ENCODE data around the gene PTGFRN.

Gene PTGFRN

GRCh38 chr1:116961606-116962005 lies 51.9 kb downstream of the PTGFRN start:
- WGBS, 2 donors (ENCODE audit: extremely low coverage in 2 of 2, insufficient read length in 2 of 2, insufficient replicate concordance in 1 of 2), result no CpG with 5 or more reads among the region's 6 CpGs
- Histone ChIP-seq H3K36me3 (replicated peaks in 1 of 2; ENCODE audit: control insufficient read depth in 2 of 2, insufficient read depth in 2 of 2, low read length in 2 of 2) (peaks cover 10 to 71% of the 10 kb centered on the region in 2 donors), H3K14ac (ENCODE audit: low read length) (no peak overlapping the region), H3K23ac (ENCODE audit: low read depth, low read length, poor library complexity) (no peak overlapping the region), H2BK5ac (ENCODE audit: low read length) (no peak overlapping the region), H3K18ac (ENCODE audit: low read length) (no peak overlapping the region), H3K9me3 (replicated peaks in 1 of 2; ENCODE audit: control insufficient read depth in 2 of 2, insufficient read depth in 1 of 2, low read depth in 1 of 2, low read length in 2 of 2) (no peaks in the 10 kb centered on the region), H3K4me2 (ENCODE audit: insufficient read depth, low read length, poor library complexity, severe bottlenecking) (no peak overlapping the region), H3K9ac (ENCODE audit: low read depth, low read length, poor library complexity) (no peak overlapping the region), H4K91ac (ENCODE audit: low read depth, low read length, poor library complexity) (no peak overlapping the region), H2BK120ac (ENCODE audit: low read depth, low read length) (no peak overlapping the region), H3K4ac (ENCODE audit: low read length) (no peak overlapping the region), H4K8ac (ENCODE audit: low read depth, low read length) (no peak overlapping the region), H3K27me3 (ENCODE audit: control insufficient read depth in 3 of 3, insufficient read depth in 3 of 3, low read depth in 1 of 3, low read length in 3 of 3) (no peaks in the 10 kb centered on the region), H3K27ac (replicated peaks; ENCODE audit: low read length) (no peak overlapping the region), H2BK12ac (ENCODE audit: low read length) (no peak overlapping the region), H2BK15ac (ENCODE audit: low read length) (no peak overlapping the region), H2AFZ (ENCODE audit: low read length) (no peak overlapping the region), H3K79me1 (ENCODE audit: low read depth, low read length) (peaks cover 5% of the 10 kb centered on the region), H2AK5ac (ENCODE audit: low read depth, low read length) (no peak overlapping the region), H3K4me3 (ENCODE audit: low read length in 2 of 2) (no peak overlapping the region), H3K4me1 (ENCODE audit: control insufficient read depth in 2 of 2, insufficient read depth in 1 of 2, low read depth in 1 of 2, low read length in 2 of 2) (no peaks in the 10 kb centered on the region)
- DNase-seq (ENCODE audit: low spot score), result no peak

- WGBS, 2 donors (ENCODE audit: extremely low coverage in 2 of 2, insufficient read length in 2 of 2, insufficient replicate concordance in 1 of 2), result no CpG with 5 or more reads among the region's 4 CpGs
- H3K4me3 ChIP-seq (ENCODE audit: low read length in 2 of 2), result no peak overlapping the region
- H2BK15ac ChIP-seq (ENCODE audit: low read length), result no peak overlapping the region
- H3K14ac ChIP-seq (ENCODE audit: low read length), result no peak overlapping the region
- no peak for DNase-seq (ENCODE audit: low spot score)
- no peak overlapping the region for H2AFZ ChIP-seq (ENCODE audit: low read length)
- no peak overlapping the region for H2BK12ac ChIP-seq (ENCODE audit: low read length)
- H4K8ac ChIP-seq (ENCODE audit: low read depth, low read length), result no peak overlapping the region
- H2BK5ac ChIP-seq (ENCODE audit: low read length), result no peak overlapping the region
- H3K9me3 ChIP-seq (replicated peaks in 1 of 2; ENCODE audit: control insufficient read depth in 2 of 2, insufficient read depth in 1 of 2, low read depth in 1 of 2, low read length in 2 of 2), result no peaks in the 10 kb centered on the region
- no peak overlapping the region for H3K9ac ChIP-seq (ENCODE audit: low read depth, low read length, poor library complexity)
- no peak overlapping the region for H2AK5ac ChIP-seq (ENCODE audit: low read depth, low read length)
- H3K4me1 ChIP-seq (ENCODE audit: control insufficient read depth in 2 of 2, insufficient read depth in 1 of 2, low read depth in 1 of 2, low read length in 2 of 2), result no peaks in the 10 kb centered on the region
- H3K4me2 ChIP-seq (ENCODE audit: insufficient read depth, low read length, poor library complexity, severe bottlenecking), result no peak overlapping the region
- H3K79me1 ChIP-seq (ENCODE audit: low read depth, low read length), result peaks cover 5% of the 10 kb centered on the region
- no peaks in the 10 kb centered on the region for H3K27me3 ChIP-seq (ENCODE audit: control insufficient read depth in 3 of 3, insufficient read depth in 3 of 3, low read depth in 1 of 3, low read length in 3 of 3)
- no peak overlapping the region for H3K18ac ChIP-seq (ENCODE audit: low read length)
- H2BK120ac ChIP-seq (ENCODE audit: low read depth, low read length), result no peak overlapping the region
- peaks cover 13 to 82% of the 10 kb centered on the region in 2 donors for H3K36me3 ChIP-seq (replicated peaks in 1 of 2; ENCODE audit: control insufficient read depth in 2 of 2, insufficient read depth in 2 of 2, low read length in 2 of 2)
- no peak overlapping the region for H3K4ac ChIP-seq (ENCODE audit: low read length)
- H4K91ac ChIP-seq (ENCODE audit: low read depth, low read length, poor library complexity), result no peak overlapping the region
- no peak overlapping the region for H3K27ac ChIP-seq (replicated peaks; ENCODE audit: low read length)
- no peak overlapping the region for H3K23ac ChIP-seq (ENCODE audit: low read depth, low read length, poor library complexity)
Measured at GRCh38 chr1:116962987-116963639, 53.4 kb downstream of the PTGFRN start.

GRCh38 chr1:116966791-116967190 lies 57.1 kb downstream of the PTGFRN start:
- Histone ChIP-seq H3K4ac (ENCODE audit: low read length) (no peak overlapping the region), H3K4me3 (ENCODE audit: low read length in 2 of 2) (no peak overlapping the region), H4K8ac (ENCODE audit: low read depth, low read length) (no peak overlapping the region), H2AFZ (ENCODE audit: low read length) (no peak overlapping the region), H3K36me3 (replicated peaks in 1 of 2; ENCODE audit: control insufficient read depth in 2 of 2, insufficient read depth in 2 of 2, low read length in 2 of 2) (peaks cover 7 to 72% of the 10 kb centered on the region in 2 donors), H2BK5ac (ENCODE audit: low read length) (no peak overlapping the region), H3K18ac (ENCODE audit: low read length) (no peak overlapping the region), H2AK5ac (ENCODE audit: low read depth, low read length) (no peak overlapping the region), H3K4me2 (ENCODE audit: insufficient read depth, low read length, poor library complexity, severe bottlenecking) (no peak overlapping the region), H3K27ac (replicated peaks; ENCODE audit: low read length) (no peak overlapping the region), H4K91ac (ENCODE audit: low read depth, low read length, poor library complexity) (no peak overlapping the region), H2BK12ac (ENCODE audit: low read length) (no peak overlapping the region), H3K23ac (ENCODE audit: low read depth, low read length, poor library complexity) (no peak overlapping the region), H3K4me1 (ENCODE audit: control insufficient read depth in 2 of 2, insufficient read depth in 1 of 2, low read depth in 1 of 2, low read length in 2 of 2) (peaks cover 2 to 3% of the 10 kb centered on the region in 2 donors), H3K9me3 (replicated peaks in 1 of 2; ENCODE audit: control insufficient read depth in 2 of 2, insufficient read depth in 1 of 2, low read depth in 1 of 2, low read length in 2 of 2) (peaks cover 0 to 7% of the 10 kb centered on the region in 2 donors), H3K9ac (ENCODE audit: low read depth, low read length, poor library complexity) (no peak overlapping the region), H3K27me3 (ENCODE audit: control insufficient read depth in 3 of 3, insufficient read depth in 3 of 3, low read depth in 1 of 3, low read length in 3 of 3) (no peaks in the 10 kb centered on the region), H2BK15ac (ENCODE audit: low read length) (no peak overlapping the region), H3K14ac (ENCODE audit: low read length) (peak overlapping the region; percentile 40), H3K79me1 (ENCODE audit: low read depth, low read length) (no peaks in the 10 kb centered on the region), H2BK120ac (ENCODE audit: low read depth, low read length) (no peak overlapping the region)
- no CpG with 5 or more reads among the region's 11 CpGs for WGBS, 2 donors (ENCODE audit: extremely low coverage in 2 of 2, insufficient read length in 2 of 2, insufficient replicate concordance in 1 of 2)
- no peak for DNase-seq (ENCODE audit: low spot score)

GRCh38 chr1:116968724-116969123 lies 59.0 kb downstream of the PTGFRN start:
- H2BK15ac ChIP-seq (ENCODE audit: low read length), result no peak overlapping the region
- H2BK12ac ChIP-seq (ENCODE audit: low read length), result no peak overlapping the region
- no peak overlapping the region for H2BK120ac ChIP-seq (ENCODE audit: low read depth, low read length)
- no peak for DNase-seq (ENCODE audit: low spot score)
- no peak overlapping the region for H3K14ac ChIP-seq (ENCODE audit: low read length)
- H3K23ac ChIP-seq (ENCODE audit: low read depth, low read length, poor library complexity), result no peak overlapping the region
- H2AK5ac ChIP-seq (ENCODE audit: low read depth, low read length), result no peak overlapping the region
- H3K27me3 ChIP-seq (ENCODE audit: control insufficient read depth in 3 of 3, insufficient read depth in 3 of 3, low read depth in 1 of 3, low read length in 3 of 3), result no peaks in the 10 kb centered on the region
- no peak overlapping the region for H4K8ac ChIP-seq (ENCODE audit: low read depth, low read length)
- no peak overlapping the region for H2AFZ ChIP-seq (ENCODE audit: low read length)
- no peaks in the 10 kb centered on the region for H3K79me1 ChIP-seq (ENCODE audit: low read depth, low read length)
- H3K9ac ChIP-seq (ENCODE audit: low read depth, low read length, poor library complexity), result no peak overlapping the region
- H3K4ac ChIP-seq (ENCODE audit: low read length), result no peak overlapping the region
- H3K4me3 ChIP-seq (ENCODE audit: low read length in 2 of 2), result no peak overlapping the region
- peaks cover 2 to 10% of the 10 kb centered on the region in 2 donors for H3K9me3 ChIP-seq (replicated peaks in 1 of 2; ENCODE audit: control insufficient read depth in 2 of 2, insufficient read depth in 1 of 2, low read depth in 1 of 2, low read length in 2 of 2)
- no peak overlapping the region for H3K18ac ChIP-seq (ENCODE audit: low read length)
- peaks cover 7 to 56% of the 10 kb centered on the region in 2 donors for H3K36me3 ChIP-seq (replicated peaks in 1 of 2; ENCODE audit: control insufficient read depth in 2 of 2, insufficient read depth in 2 of 2, low read length in 2 of 2)
- no peak overlapping the region for H3K27ac ChIP-seq (replicated peaks; ENCODE audit: low read length)
- no CpG with 5 or more reads among the region's 3 CpGs for WGBS, 2 donors (ENCODE audit: extremely low coverage in 2 of 2, insufficient read length in 2 of 2, insufficient replicate concordance in 1 of 2)
- no peak overlapping the region for H3K4me2 ChIP-seq (ENCODE audit: insufficient read depth, low read length, poor library complexity, severe bottlenecking)
- H2BK5ac ChIP-seq (ENCODE audit: low read length), result no peak overlapping the region
- H3K4me1 ChIP-seq (ENCODE audit: control insufficient read depth in 2 of 2, insufficient read depth in 1 of 2, low read depth in 1 of 2, low read length in 2 of 2), result peaks cover 5 to 9% of the 10 kb centered on the region in 2 donors
- no peak overlapping the region for H4K91ac ChIP-seq (ENCODE audit: low read depth, low read length, poor library complexity)

Measured in neuronal stem cell (in vitro differentiated cells).